Breast epithelium (tissue), 3 donors: ENCODE data around the gene IGFL2.

Experiments
- CTCF ChIP-seq, 3 donors: fragments of 450-650 bp; IDR thresholded peaks; one replicate each; pipeline ENCODE4 v1.5.1; 2016 to 2017; ENCODE audit warnings: antibody characterized with exemption in 3 of 3, mild to moderate bottlenecking in 3 of 3, moderate library complexity in 3 of 3
- POLR2A ChIP-seq: fragments of 450-650 bp; IDR thresholded peaks from one replicate; pipeline ENCODE4 v1.6.1; 2016; ENCODE audit warnings: antibody characterized with exemption, mild to moderate bottlenecking, moderate library complexity

- TF ChIP-seq CTCF (IDR thresholded peaks at IDR 0.05) (no peak), POLR2A (no peak)
These were observed 55.1 kb downstream of the IGFL2 start for GRCh38 chr19:46202872-46203860.
